Gastrocnemius medialis (tissue), 4 donors: Measurements from ENCODE around the gene BMPER. TPM values are rescaled to one million over a fixed set of nuclear protein-coding genes. Genes with fewer than 3 reads are reported as not detected.

Source experiments
- ATAC-seq, 2 donors: fragments of 150-250 bp; one replicate each; pipeline ENCODE4 v1.9.1; 2016
- DNase-seq, 2 donors: peaks; one replicate each; pipeline ENCODE4 v3.0.0-alpha.2; 2019
- H3K27ac ChIP-seq, 4 donors: fragments of 200-600 bp; sonication (generic); 1 replicate in 1 of 4; 2 replicates in 3 of 4; pipeline ENCODE4 v1.5.1; 2016 to 2018; ENCODE audit warnings: mild to moderate bottlenecking in 2 of 4, moderate library complexity in 1 of 4
- H3K27me3 ChIP-seq, 3 donors: fragments of 200-600 bp; sonication (generic) in 2 of 3; 1 replicate in 1 of 3; 2 replicates in 2 of 3; pipeline versions ENCODE4 v1.5.1 to v1.6.0; 2016 to 2019; ENCODE audit warnings: mild to moderate bottlenecking in 1 of 3, moderate library complexity in 1 of 3
- H3K36me3 ChIP-seq, 2 donors: fragments of 200-600 bp; sonication (generic) in 1 of 2; one replicate each; pipeline ENCODE4 v1.5.1; 2017 to 2018
- H3K4me1 ChIP-seq, 2 donors: fragments of 200-600 bp; sonication (generic) in 1 of 2; one replicate each; pipeline ENCODE4 v1.5.1; 2016 to 2017; ENCODE audit warnings: mild to moderate bottlenecking in 2 of 2
- H3K4me3 ChIP-seq, 4 donors: fragments of 200-600 bp; sonication (generic) in 3 of 4; 1 replicate in 1 of 4; 2 replicates in 3 of 4; pipeline ENCODE4 v1.5.1; 2016 to 2019; ENCODE audit warnings: mild to moderate bottlenecking in 2 of 4
- H3K9me3 ChIP-seq, 3 donors: fragments of 200-600 bp; sonication (generic) in 2 of 3; 1 replicate in 1 of 3; 2 replicates in 2 of 3; pipeline ENCODE4 v1.5.1; 2016 to 2019
- CTCF ChIP-seq, 5 experiments: fragments of 450-650 bp in 3 of 5; fragments of 200-600 bp in 2 of 5; sonication (generic) in 2 of 5; IDR thresholded peaks in 4 of 5; conservative IDR thresholded peaks in 1 of 5; 1 replicate in 4 of 5; 2 replicates in 1 of 5; pipeline ENCODE4 v1.5.1; 2016 to 2019; ENCODE audit warnings: antibody characterized with exemption in 5 of 5, mild to moderate bottlenecking in 3 of 5, moderate library complexity in 3 of 5
- POLR2A ChIP-seq, 2 donors: fragments of 450-650 bp; IDR thresholded peaks; one replicate each; pipeline ENCODE4 v1.6.1; 2017; ENCODE audit warnings: antibody characterized with exemption in 2 of 2, mild to moderate bottlenecking in 2 of 2, moderate library complexity in 2 of 2
- in situ Hi-C, 4 donors: fragments of 200-750 bp; cut with MboI; loops; one replicate each; pipeline versions ENCODE4 v1.15.0 to v1.8.0; 2017; ENCODE audit warnings: low sequenced_read_pairs in 4 of 4
- intact Hi-C: fragments of 100-400 bp; cut with DNase I; formaldehyde crosslinking; loops from one replicate; pipeline ENCODE4 v1.15.1; 2023; ENCODE audit warnings: low total_unique reads
- total RNA-seq, 4 donors: library from RNA; depleted of rRNA; stranded (reverse); fragments of >200 nt; gene quantifications; one replicate each; pipeline versions ENCODE4 v1.1.0 to v1.2.3, GENCODE V29; 2016

Gene BMPER
- total RNA-seq, result 10 to 100 TPM in 1 of 4 donors, 1 to 10 TPM in 3; 1.7 to 11.0 (median 4.5) TPM

DNA sequence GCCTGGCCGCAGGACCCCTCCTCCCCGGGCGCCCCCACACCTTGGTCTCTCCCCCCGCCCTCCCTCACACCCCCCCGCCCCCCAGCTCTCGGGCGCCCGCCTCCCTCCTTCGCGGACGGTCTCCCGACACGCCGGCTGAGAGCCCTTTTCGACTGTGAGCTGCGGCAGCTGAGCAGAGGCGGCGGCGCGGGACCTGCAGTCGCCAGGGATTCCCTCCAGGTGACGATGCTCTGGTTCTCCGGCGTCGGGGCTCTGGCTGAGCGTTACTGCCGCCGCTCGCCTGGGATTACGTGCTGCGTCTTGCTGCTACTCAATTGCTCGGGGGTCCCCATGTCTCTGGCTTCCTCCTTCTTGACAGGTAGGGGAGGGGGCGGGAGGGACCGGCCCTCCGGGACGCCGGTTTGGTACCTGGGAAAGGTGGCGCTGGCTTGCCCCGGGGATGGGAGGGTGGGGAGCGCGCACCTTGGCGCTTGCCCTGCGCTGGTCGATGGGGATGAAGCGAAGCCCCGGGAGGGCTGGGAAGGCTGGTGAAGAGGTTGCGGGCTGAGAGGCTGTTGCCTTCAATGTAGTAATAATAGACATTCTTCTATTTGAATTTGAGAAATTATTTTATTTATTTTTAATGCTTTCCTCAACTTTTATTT lies at the start of gene BMPER:
BMPER (plus strand) TSS at position 151 of the 644 bp plus-strand sequence; CDS start at position 226, 75 bp downstream.
- DNase-seq (no peak), ATAC-seq (peak; percentile 4 to 21)
- Histone ChIP-seq H3K4me1 (peaks cover 0 to 12% of the 10 kb centered on the region in 2 donors), H3K27ac (peak within 1 kb of the TSS; percentile 53 to 75 (median 64)), H3K9me3 (no peaks in the 10 kb centered on the region), H3K27me3 (peaks cover 3 to 8% (median 6%) of the 10 kb centered on the region in 3 donors), H3K4me3 (peak within 1 kb of the TSS; percentile 72 to 93 (median 78)), H3K36me3 (no peaks in the 10 kb centered on the region)
- TF ChIP-seq CTCF (IDR thresholded peaks at IDR 0.05 in 4 of 5, conservative IDR thresholded peaks at IDR 0.05 in 1 of 5) (no peak), POLR2A (IDR thresholded peaks at IDR 0.05) (no peak)
- in situ Hi-C loops, result no loop called here
- intact Hi-C loops, result loop anchor here (2.0 kb wide), 1 partner anchor 27 kb away; no protein-coding TSS in a partner anchor

GRCh38 chr7:33861947-33862346 lies 43.4 kb upstream of the BMPER start:
- no peak for ATAC-seq
- Histone ChIP-seq H3K27ac (no peak overlapping the region), H3K4me1 (no peaks in the 10 kb centered on the region), H3K27me3 (no peaks in the 10 kb centered on the region), H3K9me3 (no peaks in the 10 kb centered on the region), H3K4me3 (no peak overlapping the region), H3K36me3 (no peaks in the 10 kb centered on the region)
- intact Hi-C loops, result no loop called here
- in situ Hi-C loops, result no loop called here
- no peak for DNase-seq
- no peak for TF ChIP-seq CTCF (IDR thresholded peaks at IDR 0.05 in 4 of 5, conservative IDR thresholded peaks at IDR 0.05 in 1 of 5)
- no peak for TF ChIP-seq POLR2A (IDR thresholded peaks at IDR 0.05)

GRCh38 chr7:33862946-33863814 lies 42.2 kb upstream of the BMPER start:
- H3K4me1 ChIP-seq, result no peaks in the 10 kb centered on the region
- in situ Hi-C loops, result no loop called here
- TF ChIP-seq CTCF (IDR thresholded peaks at IDR 0.05 in 4 of 5, conservative IDR thresholded peaks at IDR 0.05 in 1 of 5) (no peak), POLR2A (IDR thresholded peaks at IDR 0.05) (no peak)
- H3K27me3 ChIP-seq, result no peaks in the 10 kb centered on the region
- peak; percentile 35 to 47 for DNase-seq
- intact Hi-C loops, result no loop called here
- peak overlapping the region in 1 of 4 donors; percentile 4 for H3K27ac ChIP-seq
- ATAC-seq, result peak; percentile 53 to 56
- no peaks in the 10 kb centered on the region for H3K36me3 ChIP-seq
- no peak overlapping the region for H3K4me3 ChIP-seq
- H3K9me3 ChIP-seq, result no peaks in the 10 kb centered on the region

DNA sequence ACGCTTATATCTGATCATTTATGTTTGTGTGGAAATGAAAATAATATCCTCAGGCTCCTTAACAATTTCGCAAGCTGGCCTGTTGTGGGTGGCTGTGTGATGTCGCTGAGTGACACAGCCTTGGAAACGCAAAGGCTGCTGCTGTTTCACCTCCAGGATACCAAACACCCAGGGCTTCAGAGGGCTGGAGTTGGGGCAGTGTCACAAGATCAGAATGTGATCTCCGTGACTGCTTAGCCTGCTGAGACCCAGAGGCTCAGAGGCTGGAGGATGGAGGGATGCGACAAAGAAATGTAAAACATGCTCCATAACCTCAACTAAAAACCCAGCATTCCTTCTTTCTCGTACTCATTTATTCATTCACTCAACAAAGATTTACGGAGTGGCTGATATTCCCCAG lies 37.2 kb upstream of the BMPER start:
- peak in 1 of 2 donors; percentile 18 for DNase-seq
- in situ Hi-C loops, result no loop called here
- H3K27me3 ChIP-seq, result no peaks in the 10 kb centered on the region

More for the DNA sequence above, 37.2 kb upstream of the BMPER start:
- Histone ChIP-seq H3K4me1 (no peaks in the 10 kb centered on the region), H3K4me3 (no peak overlapping the region), H3K9me3 (no peaks in the 10 kb centered on the region), H3K36me3 (no peaks in the 10 kb centered on the region), H3K27ac (peak overlapping the region in 1 of 4 donors; percentile 10)
- intact Hi-C loops, result no loop called here
- peak in 1 of 2 donors; percentile 33 for ATAC-seq
- TF ChIP-seq POLR2A (IDR thresholded peaks at IDR 0.05) (no peak), CTCF (IDR thresholded peaks at IDR 0.05 in 4 of 5, conservative IDR thresholded peaks at IDR 0.05 in 1 of 5) (no peak)
